HG03066 (cell line): ENCODE data around the gene MUC15.

Source experiments
- ATAC-seq: cut with Tn5 transposase; IDR thresholded peaks from one replicate; pipeline ENCODE4 v1.9.1; 2021; ENCODE audit warnings: low read depth; ENCODE audit not compliant: unreplicated experiment

Gene MUC15

GRCh38 chr11:26575946-26576345 lies 3.9 kb upstream of the MUC15 start:
- ATAC-seq: no peak

GRCh38 chr11:26573896-26574295 lies 1.8 kb upstream of the MUC15 start:
- no peak for ATAC-seq

GRCh38 chr11:26572770-26573402 lies 823 bp upstream of the MUC15 start:
- ATAC-seq: no peak

GRCh38 chr11:26569646-26570045 lies 2.4 kb downstream of the MUC15 start:
- no peak for ATAC-seq

GRCh38 chr11:26558190-26558589 lies 13.9 kb downstream of the MUC15 start:
- ATAC-seq: no peak

- ATAC-seq: no peak
Observed at GRCh38 chr11:26557666-26558065, 14.4 kb downstream of the MUC15 start.

GRCh38 chr11:26556582-26556981 lies 15.5 kb downstream of the MUC15 start:
- ATAC-seq: no peak

- no peak for ATAC-seq
Observed at GRCh38 chr11:26554455-26554854, 17.6 kb downstream of the MUC15 start.

- ATAC-seq: no peak
Observed at GRCh38 chr11:26553182-26553581, 18.9 kb downstream of the MUC15 start.

- no peak for ATAC-seq
Observed at GRCh38 chr11:26551186-26551801, 20.8 kb downstream of the MUC15 start.

GRCh38 chr11:26550022-26550421 lies 22.0 kb downstream of the MUC15 start:
- no peak for ATAC-seq

- ATAC-seq: no peak
Observed at GRCh38 chr11:26549176-26549575, 22.9 kb downstream of the MUC15 start.

- ATAC-seq: no peak
Observed at GRCh38 chr11:26541870-26542269, 30.2 kb downstream of the MUC15 start.

- no peak for ATAC-seq
Observed at GRCh38 chr11:26539517-26539916, 32.5 kb downstream of the MUC15 start.

- ATAC-seq: no peak
Observed at GRCh38 chr11:26537341-26537740, 34.7 kb downstream of the MUC15 start.

GRCh38 chr11:26527685-26528084 lies 44.4 kb downstream of the MUC15 start:
- no peak for ATAC-seq

GRCh38 chr11:26522912-26523610 lies 49.0 kb downstream of the MUC15 start:
- ATAC-seq: no peak

GRCh38 chr11:26519469-26519868 lies 52.6 kb downstream of the MUC15 start:
- no peak for ATAC-seq

- no peak for ATAC-seq
Observed at GRCh38 chr11:26512196-26512595, 59.9 kb downstream of the MUC15 start.

- ATAC-seq: no peak
Observed at GRCh38 chr11:26510756-26511155, 61.3 kb downstream of the MUC15 start.

GRCh38 chr11:26510164-26510563 lies 61.9 kb downstream of the MUC15 start:
- no peak for ATAC-seq
